ENCODE data around the gene KRT26.

Gene KRT26

DNA sequence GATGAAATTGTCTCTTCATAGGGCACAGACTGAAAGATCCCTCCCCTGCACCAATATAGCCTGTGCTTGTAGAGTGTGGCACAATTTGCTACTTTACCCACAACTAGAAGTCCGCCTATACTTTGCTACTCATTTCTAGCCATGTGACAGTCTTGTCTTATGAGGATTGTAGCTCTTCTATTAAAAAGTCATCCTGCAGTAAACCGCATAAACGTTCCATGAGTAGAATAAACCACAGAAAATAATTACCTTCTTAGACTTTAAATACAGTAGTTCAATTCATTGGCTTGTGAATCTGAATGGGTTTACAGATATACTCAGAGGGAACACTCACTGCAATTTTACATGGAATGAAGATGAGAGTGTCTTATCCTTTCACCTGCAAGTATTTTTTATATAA lies 6.0 kb upstream of the KRT26 start:
- TF ChIP-seq, protein P1, sequence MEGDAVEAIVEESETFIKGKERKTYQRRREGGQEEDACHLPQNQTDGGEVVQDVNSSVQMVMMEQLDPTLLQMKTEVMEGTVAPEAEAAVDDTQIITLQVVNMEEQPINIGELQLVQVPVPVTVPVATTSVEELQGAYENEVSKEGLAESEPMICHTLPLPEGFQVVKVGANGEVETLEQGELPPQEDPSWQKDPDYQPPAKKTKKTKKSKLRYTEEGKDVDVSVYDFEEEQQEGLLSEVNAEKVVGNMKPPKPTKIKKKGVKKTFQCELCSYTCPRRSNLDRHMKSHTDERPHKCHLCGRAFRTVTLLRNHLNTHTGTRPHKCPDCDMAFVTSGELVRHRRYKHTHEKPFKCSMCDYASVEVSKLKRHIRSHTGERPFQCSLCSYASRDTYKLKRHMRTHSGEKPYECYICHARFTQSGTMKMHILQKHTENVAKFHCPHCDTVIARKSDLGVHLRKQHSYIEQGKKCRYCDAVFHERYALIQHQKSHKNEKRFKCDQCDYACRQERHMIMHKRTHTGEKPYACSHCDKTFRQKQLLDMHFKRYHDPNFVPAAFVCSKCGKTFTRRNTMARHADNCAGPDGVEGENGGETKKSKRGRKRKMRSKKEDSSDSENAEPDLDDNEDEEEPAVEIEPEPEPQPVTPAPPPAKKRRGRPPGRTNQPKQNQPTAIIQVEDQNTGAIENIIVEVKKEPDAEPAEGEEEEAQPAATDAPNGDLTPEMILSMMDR (IDR thresholded peaks at IDR 0.05; ENCODE audit: low read depth, low read length) = no peak
- DNase-seq (ENCODE audit: extremely low read depth, low read depth) = no peak

DNA sequence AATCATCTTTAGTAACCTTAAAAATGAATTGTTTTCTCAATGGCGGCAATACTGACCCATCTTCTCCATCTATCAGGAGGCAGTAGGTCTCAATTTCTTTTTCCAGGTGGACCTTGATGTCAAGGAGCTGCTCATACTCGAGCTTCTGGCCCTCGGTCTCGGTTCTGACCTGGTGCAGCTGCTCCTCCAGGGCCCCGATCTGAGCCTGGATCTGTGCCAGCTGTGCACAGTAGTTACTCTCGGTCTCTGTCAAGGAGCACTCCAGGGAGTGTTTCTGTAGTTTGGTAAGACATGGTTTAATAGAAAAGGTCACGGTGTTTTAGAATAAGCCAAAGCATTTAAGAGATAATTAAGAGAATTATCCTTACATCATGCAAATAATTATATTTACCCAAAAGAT lies 5.5 kb upstream of the KRT26 start:
- no peak for DNase-seq (ENCODE audit: extremely low read depth, low read depth)
- TF ChIP-seq, protein P1 (IDR thresholded peaks at IDR 0.05; ENCODE audit: low read depth, low read length) = no peak

DNA sequence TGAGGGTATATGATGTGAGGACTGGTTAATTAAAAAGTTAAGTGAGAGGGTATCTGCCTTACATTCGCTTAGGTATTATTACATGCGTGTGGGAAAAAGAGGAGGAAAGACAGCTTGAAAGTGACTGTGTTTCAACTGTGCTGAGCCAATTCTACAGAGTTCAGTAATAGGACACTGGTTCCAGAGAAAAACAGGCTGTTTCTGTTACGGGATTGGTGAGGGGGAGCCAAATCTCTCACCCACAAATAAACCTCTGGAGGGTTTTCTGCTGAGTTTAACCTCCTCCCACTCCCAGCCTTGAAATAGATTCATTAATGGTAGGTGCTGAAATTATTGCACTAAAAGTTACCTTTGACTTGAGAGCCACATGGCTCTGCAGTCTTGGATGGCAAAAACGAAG lies 3.9 kb upstream of the KRT26 start:
- DNase-seq (ENCODE audit: extremely low read depth, low read depth) = no peak
- TF ChIP-seq, protein P1 (IDR thresholded peaks at IDR 0.05; ENCODE audit: low read depth, low read length) = no peak

DNA sequence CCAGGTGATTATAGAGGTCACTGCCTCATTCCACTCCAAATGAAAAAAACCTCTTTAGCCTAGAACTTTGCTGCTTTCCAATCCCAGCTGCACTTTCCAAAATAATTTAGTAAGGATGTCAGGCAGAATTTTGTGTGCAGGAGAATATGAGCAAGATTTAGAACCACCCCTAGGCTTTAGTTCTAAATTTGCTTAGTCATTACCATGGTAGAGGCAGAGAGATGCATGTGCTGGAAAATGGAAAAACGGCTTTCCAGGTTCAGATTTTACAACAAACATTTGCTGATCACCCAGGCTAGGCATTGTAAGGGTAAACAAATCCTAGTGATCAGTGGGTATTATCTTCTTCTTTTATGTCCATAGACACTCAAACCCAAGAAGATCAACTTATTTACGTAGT lies 6.3 kb downstream of the KRT26 start:
- TF ChIP-seq, protein P1 (IDR thresholded peaks at IDR 0.05; ENCODE audit: low read depth, low read length) = no peak
- no peak for DNase-seq (ENCODE audit: extremely low read depth, low read depth)

DNA sequence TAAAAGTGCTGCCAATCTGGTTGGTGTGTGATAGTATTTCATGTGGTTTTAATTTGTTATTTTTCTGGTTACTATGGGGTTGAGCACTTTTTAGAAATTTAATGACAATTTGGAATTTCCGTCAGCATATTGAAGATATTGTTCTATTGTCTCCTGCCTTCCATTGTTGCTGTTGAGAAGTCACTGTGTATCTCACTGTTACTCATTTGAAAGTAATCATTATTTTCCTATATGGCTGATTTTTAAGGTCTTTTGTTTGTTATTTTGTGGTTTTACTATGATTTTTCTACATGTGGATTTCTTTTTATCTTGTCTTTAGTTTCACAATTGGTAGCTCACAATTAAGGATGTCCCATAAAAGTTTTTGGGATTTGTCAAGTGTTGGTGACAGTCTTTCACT lies 8.2 kb downstream of the KRT26 start:
- DNase-seq (ENCODE audit: extremely low read depth, low read depth) = no peak
- TF ChIP-seq, protein P1 (IDR thresholded peaks at IDR 0.05; ENCODE audit: low read depth, low read length) = no peak

DNA sequence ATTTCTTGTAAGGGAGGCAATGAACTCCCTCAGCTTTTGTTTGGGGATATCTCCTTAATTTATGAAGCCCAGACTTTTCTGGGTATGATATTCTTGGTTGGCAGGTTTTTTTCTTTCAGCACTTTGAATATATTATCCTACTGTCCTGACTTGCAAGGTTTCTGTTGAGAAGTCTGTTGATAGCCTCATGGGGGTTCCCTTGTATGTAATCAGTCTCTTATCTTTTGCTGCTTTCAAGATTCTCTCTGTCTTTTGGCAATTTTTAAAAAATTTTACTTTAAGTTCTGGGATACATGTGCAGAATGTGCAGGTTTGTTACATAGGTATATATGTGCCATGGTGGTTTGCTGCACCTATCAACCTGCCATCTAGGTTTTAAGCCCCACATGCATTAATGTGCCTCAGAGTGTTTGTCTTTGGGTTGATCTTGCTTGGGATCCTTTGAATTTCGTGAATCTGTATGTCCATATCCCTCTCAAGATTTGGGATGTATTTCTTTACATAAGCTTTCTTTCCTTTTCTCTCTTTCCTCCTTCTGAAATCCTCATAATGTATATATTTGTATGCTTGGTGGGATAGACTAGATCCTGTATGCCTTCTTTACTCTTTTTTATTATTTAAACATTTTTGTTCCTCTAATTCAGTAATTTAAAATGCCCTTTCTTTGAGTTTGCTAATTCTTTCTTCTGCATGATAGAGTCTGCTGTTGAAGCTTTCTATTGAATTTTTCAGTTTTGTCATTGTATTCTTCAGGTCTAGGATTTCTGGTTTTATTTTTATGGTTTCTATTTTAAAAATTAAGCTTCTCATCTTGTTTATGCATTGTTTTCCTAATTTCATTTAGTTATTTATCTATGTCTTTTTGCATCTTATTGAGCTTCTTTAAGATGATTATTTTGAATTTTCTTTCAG lies 11.6 kb downstream of the KRT26 start:
- TF ChIP-seq, protein P1 (IDR thresholded peaks at IDR 0.05; ENCODE audit: low read depth, low read length) = no peak
- no peak for DNase-seq (ENCODE audit: extremely low read depth, low read depth)

DNA sequence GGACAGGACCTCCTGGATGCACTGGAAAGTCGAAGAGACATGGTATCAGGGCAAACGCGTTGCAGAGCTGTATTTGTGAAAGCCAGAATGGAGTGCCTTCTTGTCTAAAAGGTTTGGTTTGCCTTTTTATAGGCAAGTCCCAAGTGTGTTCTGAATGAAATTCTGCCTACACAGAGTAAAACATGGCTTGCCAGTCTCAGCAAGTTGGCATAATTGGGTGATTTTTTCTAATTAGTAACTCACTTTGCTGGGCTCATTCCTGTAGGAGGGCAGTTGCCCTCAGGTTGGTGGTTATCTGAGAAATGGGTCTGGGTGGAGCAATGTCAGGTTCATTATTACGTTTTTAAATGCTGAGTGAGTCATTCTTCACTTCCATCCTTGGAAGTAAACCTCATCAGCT lies 16.8 kb downstream of the KRT26 start, which contains the start of gene KRT25:
KRT25 (minus strand) TSS at position 101 of the 400 bp plus-strand sequence; CDS start at position 41, 60 bp downstream.
- DNase-seq (ENCODE audit: extremely low read depth, low read depth) = no peak
- TF ChIP-seq, protein P1 (IDR thresholded peaks at IDR 0.05; ENCODE audit: low read depth, low read length) = no peak

Data from AG09319 (cell line).